ENCODE results near the gene FREY1. TPM values are rescaled to one million over a fixed set of nuclear protein-coding genes. Genes with fewer than 3 reads are reported as not detected.

The FREY1 gene
- total and polyA plus RNA-seq, 8 donors, result 0.33 to 9.9 (median 3.6) TPM; not detected in 4

GRCh38 chr11:45918331-45918941 is 11.4 kb upstream of the FREY1 start:
- peaks cover 25 to 30% (median 29%) of the 10 kb centered on the region in 4 donors for H3K36me3 ChIP-seq
- peaks cover 0 to 23% (median 20%) of the 10 kb centered on the region in 3 donors for H3K27me3 ChIP-seq
- peak; percentile 87 to 88 for DNase-seq
- intact Hi-C loops (cut with DNase I; ENCODE audit: low total_unique reads), result no loop called here
- 0 to 1% (median 1%) methylated on average over 34 to 38 of the region's 38 CpGs for WGBS, 5 donors
- no peaks in the 10 kb centered on the region for H3K9me3 ChIP-seq
- no peak for TF ChIP-seq EP300 (IDR thresholded peaks at IDR 0.05)
- TF ChIP-seq CTCF (IDR thresholded peaks at IDR 0.05), result no peak
- TF ChIP-seq POLR2A (IDR thresholded peaks at IDR 0.05), result peak in 1 of 4 donors; percentile 41
- TF ChIP-seq POLR2AphosphoS5 (IDR thresholded peaks at IDR 0.05), result peak; percentile 50 to 86 (median 76)
- peaks cover 33 to 74% (median 60%) of the 10 kb centered on the region in 4 donors for H3K4me1 ChIP-seq
- peak overlapping the region; percentile 86 to 96 (median 87) for H3K27ac ChIP-seq
- H3K4me3 ChIP-seq, result peak overlapping the region; percentile 71 to 92 (median 90)

- H3K27ac ChIP-seq, result peak within 1 kb of the TSS; percentile 86 to 96 (median 87)
- intact Hi-C loops (cut with DNase I; ENCODE audit: low total_unique reads), result no loop called here
- H3K27me3 ChIP-seq, result peaks cover 0 to 16% (median 13%) of the 10 kb centered on the region in 3 donors
- WGBS, 5 donors, result 0% methylated on average over 37 to 45 of the region's 45 CpGs
- peaks cover 32 to 37% (median 36%) of the 10 kb centered on the region in 4 donors for H3K36me3 ChIP-seq
- DNase-seq, result peak; percentile 97 to 99
- H3K9me3 ChIP-seq, result no peaks in the 10 kb centered on the region
- peaks cover 27 to 68% (median 53%) of the 10 kb centered on the region in 4 donors for H3K4me1 ChIP-seq
- H3K4me3 ChIP-seq, result peak within 1 kb of the TSS; percentile 71 to 92 (median 90)
- TF ChIP-seq POLR2AphosphoS5 (IDR thresholded peaks at IDR 0.05) (peak; percentile 51 to 98 (median 93)), EP300 (IDR thresholded peaks at IDR 0.05) (no peak), POLR2A (IDR thresholded peaks at IDR 0.05) (peak in 1 of 4 donors; percentile 75), CTCF (IDR thresholded peaks at IDR 0.05) (no peak)
These were observed 10.7 kb upstream of the FREY1 start, which contains the start of gene PEX16 for GRCh38 chr11:45917623-45918330. Gene PEX16 (minus strand): TSS chr11:45917877. CDS start chr11:45917811, 66 bp downstream.

GRCh38 chr11:45917286-45917622 is 10.2 kb upstream of the FREY1 start:
- Histone ChIP-seq H3K9me3 (no peaks in the 10 kb centered on the region), H3K27ac (peak overlapping the region; percentile 86 to 96 (median 87)), H3K4me1 (peaks cover 21 to 62% (median 48%) of the 10 kb centered on the region in 4 donors), H3K27me3 (peaks cover 0 to 11% (median 8%) of the 10 kb centered on the region in 3 donors), H3K4me3 (peak overlapping the region; percentile 71 to 92 (median 90)), H3K36me3 (peaks cover 35 to 42% (median 41%) of the 10 kb centered on the region in 4 donors)
- DNase-seq, result no peak
- TF ChIP-seq CTCF (IDR thresholded peaks at IDR 0.05) (no peak), EP300 (IDR thresholded peaks at IDR 0.05) (no peak), POLR2AphosphoS5 (IDR thresholded peaks at IDR 0.05) (no peak), POLR2A (IDR thresholded peaks at IDR 0.05) (no peak)
- 1 to 4% (median 3%) methylated on average over 16 of the region's 16 CpGs for WGBS, 5 donors
- intact Hi-C loops (cut with DNase I; ENCODE audit: low total_unique reads), result no loop called here

GRCh38 chr11:45915446-45915845 is 8.4 kb upstream of the FREY1 start:
- Histone ChIP-seq H3K4me1 (peaks cover 18 to 44% (median 33%) of the 10 kb centered on the region in 4 donors), H3K27me3 (no peaks in the 10 kb centered on the region), H3K36me3 (peaks cover 53 to 60% (median 59%) of the 10 kb centered on the region in 4 donors), H3K27ac (no peak overlapping the region), H3K4me3 (no peak overlapping the region), H3K9me3 (no peaks in the 10 kb centered on the region)
- TF ChIP-seq POLR2A (IDR thresholded peaks at IDR 0.05) (no peak), CTCF (IDR thresholded peaks at IDR 0.05) (no peak), EP300 (IDR thresholded peaks at IDR 0.05) (no peak), POLR2AphosphoS5 (IDR thresholded peaks at IDR 0.05) (no peak)
- WGBS, 5 donors, result 85 to 92% (median 87%) methylated on average over 2 to 13 of the region's 13 CpGs
- DNase-seq, result no peak
- intact Hi-C loops (cut with DNase I; ENCODE audit: low total_unique reads), result no loop called here

Measured in stomach (tissue), 9 donors.